H1 (cell line): Measurements from ENCODE around the gene RYR3. TPM values are rescaled to one million over a fixed set of nuclear protein-coding genes. Genes with fewer than 3 reads are reported as not detected.

Experiments
- PHF8 ChIP-seq: fragments of 200-600 bp; sonication (generic); conservative IDR thresholded peaks from 2 replicates; pipeline ENCODE4 v1.7.1; 2012; ENCODE audit warnings: low read depth, mild to moderate bottlenecking, inconsistent platforms, low read length, moderate library complexity
- SIX5 ChIP-seq: IDR thresholded peaks from 2 replicates; pipeline ENCODE4 v1.6.1; 2011; ENCODE audit warnings: mild to moderate bottlenecking, low read depth, low read length
- polyA plus RNA-seq, 7 experiments: library from polyadenylated mRNA; depleted of rRNA in 3 of 7; stranded (reverse) in 5 of 7; unstranded in 2 of 7; fragments of >200 nt in 5 of 7; fragments of 200-250 nt in 2 of 7; gene quantifications; 1 replicate in 5 of 7; 2 replicates in 1 of 7; 4 replicates in 1 of 7; pipeline versions ENCODE4 v1.2.1 to v1.2.3, GENCODE V29; 2011 to 2013; ENCODE audit warnings: missing spikeins in 2 of 7, mixed read lengths in 2 of 7
- total RNA-seq: library from RNA; stranded (reverse); fragmentation: NEBNext Ultra II Directional; extraction: Animal tissue kit (Norgen Biotek cat#: 25700); gene quantifications from 2 replicates; pipeline ENCODE4 v1.2.1, GENCODE V29; 2021

RYR3 gene
- total and polyA plus RNA-seq, 2 of the 8 experiments (the other 6 are each of a cell fraction or from before 2014, with no cell fraction given): 0.33 to 3.4 TPM

- TF ChIP-seq PHF8 (no peak), SIX5 (no peak)
Observed at GRCh38 chr15:33636234-33636633, 325.5 kb downstream of the RYR3 start (continued).
